ACC112 (cell line): ENCODE results near the gene NYAP1.
"Not testable (repeated sequence)": the region's sequence is repeated elsewhere in the genome, so short reads cannot be mapped to it uniquely, and the experiment has no call there.

Experiments
- H2AFZ ChIP-seq: fragments of 200-600 bp; sonication (generic); one replicate; pipeline ENCODE4 v1.6.0; 2017; ENCODE audit warnings: antibody characterized with exemption, low read length; ENCODE audit not compliant: unreplicated experiment
- H3K27ac ChIP-seq: fragments of 200-600 bp; sonication (generic); 2 replicates; pipeline ENCODE4 v1.5.1; 2014; ENCODE audit warnings: low read depth, mild to moderate bottlenecking, antibody characterized with exemption, low read length, moderate library complexity
- H3K27me3 ChIP-seq: fragments of 200-600 bp; sonication (generic); 2 replicates; pipeline ENCODE4 v1.6.1; 2014; ENCODE audit warnings: mild to moderate bottlenecking, antibody characterized with exemption, low read length, moderate library complexity, mixed read lengths; ENCODE audit not compliant: insufficient read depth
- H3K36me3 ChIP-seq: fragments of 200-600 bp; sonication (generic); 2 replicates; pipeline ENCODE4 v1.6.1; 2016; ENCODE audit warnings: mild to moderate bottlenecking, antibody characterized with exemption, low read length, moderate library complexity, mixed read lengths; ENCODE audit not compliant: insufficient read depth
- H3K4me1 ChIP-seq: fragments of 200-600 bp; sonication (generic); one replicate; pipeline ENCODE4 v1.6.1; 2016; ENCODE audit warnings: low read length, mixed read lengths; ENCODE audit not compliant: insufficient read depth, unreplicated experiment, control insufficient read depth
- H3K4me3 ChIP-seq: fragments of 200-600 bp; sonication (generic); 2 replicates; pipeline ENCODE4 v1.5.1; 2014; ENCODE audit warnings: mild to moderate bottlenecking, low read depth, low read length
- H3K79me2 ChIP-seq: fragments of 200-600 bp; sonication (generic); one replicate; pipeline ENCODE4 v1.6.0; 2016; ENCODE audit warnings: low read length; ENCODE audit not compliant: control insufficient read depth, unreplicated experiment, insufficient read depth

NYAP1 gene

DNA sequence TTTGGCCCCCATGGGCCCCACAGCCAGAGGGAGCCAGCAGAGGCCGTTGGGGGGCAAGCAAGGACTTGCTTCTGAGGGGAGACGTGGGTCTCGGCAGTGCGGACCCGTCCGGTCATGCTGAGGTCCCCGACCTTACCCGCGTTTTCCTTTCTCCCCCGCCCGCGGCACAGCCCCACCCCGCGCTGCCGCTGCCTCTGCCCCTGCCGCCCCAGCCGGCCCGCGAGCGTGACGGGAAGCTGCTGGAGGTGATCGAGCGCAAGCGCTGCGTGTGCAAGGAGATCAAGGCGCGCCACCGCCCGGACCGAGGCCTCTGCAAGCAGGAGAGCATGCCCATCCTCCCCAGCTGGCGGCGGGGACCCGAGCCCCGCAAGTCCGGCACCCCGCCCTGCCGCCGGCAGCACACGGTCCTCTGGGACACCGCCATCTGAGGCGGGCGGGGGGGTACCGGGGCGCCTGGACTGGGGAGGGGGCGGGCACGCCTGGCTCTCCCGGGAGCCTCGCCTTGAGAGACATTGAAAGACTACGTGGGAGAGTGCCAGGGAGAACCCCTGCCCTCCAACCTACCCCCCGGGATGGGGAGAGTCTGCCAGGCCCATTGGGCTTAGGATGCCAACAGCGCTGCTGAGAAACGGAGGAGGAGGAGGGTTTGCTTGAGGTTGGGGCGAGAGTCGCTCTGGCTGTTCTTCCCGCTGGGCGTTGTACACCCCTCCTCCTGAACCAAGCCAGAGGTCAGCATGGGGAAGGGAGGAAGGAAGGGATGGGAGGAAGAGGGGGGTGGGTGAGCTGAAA lies 9.9 kb downstream of the NYAP1 start:
- Histone ChIP-seq H3K27me3 (no peaks in the 10 kb centered on the region), H3K36me3 (no peaks in the 10 kb centered on the region), H2AFZ (no peak overlapping the region), H3K27ac (no peak overlapping the region), H3K4me1 (no peaks in the 10 kb centered on the region), H3K4me3 (no peak overlapping the region; the same call in 1 of the 2 replicates), H3K79me2 (no peaks in the 10 kb centered on the region)

DNA sequence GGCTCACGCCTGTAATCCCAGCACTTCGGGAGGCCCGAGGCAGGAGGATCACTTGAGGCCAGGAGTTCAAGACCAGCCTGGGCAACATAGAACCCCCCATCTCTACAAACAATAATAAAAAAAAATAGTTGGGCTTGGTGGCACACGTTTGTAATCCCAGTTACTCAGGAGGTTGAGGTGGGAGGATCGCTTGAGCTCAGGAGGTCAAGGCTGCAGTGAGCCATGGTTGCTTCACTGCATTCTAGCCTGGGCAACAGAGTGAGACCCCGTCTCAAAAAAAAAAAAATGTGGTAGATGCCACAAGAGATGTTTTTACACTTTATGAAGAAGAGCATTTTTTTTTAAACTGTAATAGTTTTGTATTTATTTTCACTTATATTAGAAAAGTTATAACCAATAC lies 12.8 kb downstream of the NYAP1 start:
- Histone ChIP-seq H3K27me3 (no peaks in the 10 kb centered on the region), H2AFZ (no peak overlapping the region), H3K27ac (no peak overlapping the region), H3K36me3 (no peaks in the 10 kb centered on the region), H3K4me3 (no peak overlapping the region), H3K79me2 (no peaks in the 10 kb centered on the region), H3K4me1 (no peaks in the 10 kb centered on the region)

DNA sequence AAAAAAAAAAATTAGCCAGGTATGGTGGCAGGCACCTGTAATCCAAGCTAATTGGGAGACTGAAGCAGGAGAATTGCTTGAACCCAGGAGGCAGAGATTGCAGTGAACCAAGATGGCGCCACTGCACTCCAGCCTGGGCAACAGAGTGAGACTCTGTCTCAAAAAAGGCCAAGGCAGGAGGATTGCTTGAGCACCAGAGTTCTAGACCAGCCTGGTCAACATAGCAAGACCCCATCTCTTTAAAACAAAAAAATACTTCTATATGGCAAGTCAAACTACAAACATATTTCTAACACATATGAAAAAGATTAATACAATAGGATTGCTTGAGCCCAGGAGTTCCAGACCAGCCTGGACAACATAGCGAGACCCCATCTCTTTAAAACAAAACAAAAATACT lies 17.0 kb downstream of the NYAP1 start:
- not testable (repeated sequence) for H3K4me3 ChIP-seq, H3K36me3 ChIP-seq, H3K79me2 ChIP-seq, H3K27me3 ChIP-seq, H3K27ac ChIP-seq, H2AFZ ChIP-seq
- H3K4me1 ChIP-seq = peaks cover 13% of the 10 kb centered on the region

DNA sequence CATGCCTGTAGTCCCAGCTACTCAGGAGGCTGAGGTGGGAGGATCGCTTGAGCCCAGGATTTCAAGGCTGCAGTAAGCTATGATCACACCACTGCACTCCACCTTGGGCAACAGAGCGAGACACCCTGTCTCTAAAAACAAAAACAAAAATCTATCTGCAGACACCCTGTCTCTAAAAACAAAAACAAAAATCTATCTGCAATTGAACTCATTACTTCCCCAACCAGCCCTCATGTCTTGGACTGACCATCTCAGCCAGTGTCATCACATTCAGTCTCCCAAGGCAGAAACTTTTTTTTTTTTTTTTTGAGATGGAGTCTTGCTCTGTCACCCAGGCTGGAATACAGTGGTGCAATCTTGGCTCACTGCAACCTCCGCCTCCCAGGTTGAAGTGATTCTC lies 20.3 kb downstream of the NYAP1 start:
- H3K27ac ChIP-seq, H3K36me3 ChIP-seq, H3K27me3 ChIP-seq, H3K4me3 ChIP-seq, H3K79me2 ChIP-seq: not testable (repeated sequence)
- Histone ChIP-seq H3K4me1 (peaks cover 13% of the 10 kb centered on the region), H2AFZ (peak overlapping the region; percentile 1)

DNA sequence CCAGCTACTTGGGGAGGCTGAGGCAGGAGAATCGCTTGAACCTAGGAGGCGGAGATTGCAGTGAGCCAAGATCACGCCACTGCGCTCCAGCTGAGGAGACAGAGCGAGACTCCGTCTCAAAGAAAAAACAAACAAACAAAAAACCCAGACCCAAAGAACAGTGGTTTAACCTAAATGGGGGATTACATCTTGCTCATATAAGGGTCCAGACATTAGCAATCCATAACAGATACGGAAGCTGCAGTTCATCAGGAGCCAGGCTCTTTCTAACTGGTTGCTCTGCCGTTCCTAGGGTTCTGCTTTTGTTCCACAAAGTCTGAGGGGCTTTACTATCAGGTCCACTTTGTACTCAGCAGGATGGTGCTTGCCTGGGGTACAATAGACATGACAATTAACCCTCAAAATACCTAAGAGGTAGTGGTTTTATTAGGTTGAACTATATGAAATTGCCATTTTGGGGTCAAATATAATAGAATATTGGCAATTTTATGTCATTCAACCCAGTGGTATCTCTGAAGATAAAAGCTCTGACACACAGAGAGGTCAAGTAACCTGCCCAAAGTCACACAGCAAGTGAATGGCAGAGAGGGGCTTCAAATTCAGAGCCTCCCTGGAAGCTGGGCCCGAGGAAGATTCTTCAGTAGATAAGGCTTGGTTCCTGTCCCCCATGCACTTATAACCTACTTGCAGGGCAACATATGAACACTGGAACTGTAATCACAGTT lies 21.3 kb downstream of the NYAP1 start:
- no peaks in the 10 kb centered on the region for H3K36me3 ChIP-seq
- H3K4me3 ChIP-seq = no peak overlapping the region
- no peaks in the 10 kb centered on the region for H3K79me2 ChIP-seq
- H3K27ac ChIP-seq = no peak overlapping the region
- peaks cover 13% of the 10 kb centered on the region for H3K4me1 ChIP-seq
- H3K27me3 ChIP-seq = no peaks in the 10 kb centered on the region
- no peak overlapping the region for H2AFZ ChIP-seq

DNA sequence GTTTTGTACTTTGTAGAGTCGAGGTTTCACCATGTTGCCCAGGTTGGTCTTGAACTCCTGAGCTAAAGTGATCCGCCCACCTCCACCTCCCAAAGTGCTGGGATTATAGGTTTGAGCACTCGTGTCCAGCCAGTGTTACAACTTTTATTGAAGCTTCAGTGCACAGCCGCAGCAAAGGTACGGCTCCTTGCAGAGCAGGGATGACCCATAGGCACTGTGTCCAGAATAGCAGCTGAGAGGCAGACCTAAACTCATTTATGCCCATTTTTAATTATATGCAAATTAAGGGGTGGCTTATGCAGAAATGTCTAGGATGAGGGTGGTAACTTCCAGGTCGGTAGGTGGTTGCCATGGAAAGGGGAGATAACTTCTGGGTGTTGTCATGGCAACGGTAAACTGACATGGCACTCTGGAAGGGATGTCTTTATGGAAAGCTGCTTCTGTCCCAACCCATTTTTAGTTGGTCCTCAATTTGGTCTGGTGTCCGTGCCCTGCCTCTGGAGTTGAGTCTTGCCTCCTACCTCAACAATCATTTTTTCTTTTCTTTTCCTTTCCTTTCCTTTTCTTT lies 22.7 kb downstream of the NYAP1 start:
- Histone ChIP-seq H3K27ac (no peak overlapping the region), H3K36me3 (no peaks in the 10 kb centered on the region), H3K4me1 (peaks cover 13% of the 10 kb centered on the region), H3K27me3 (no peaks in the 10 kb centered on the region), H2AFZ (no peak overlapping the region), H3K4me3 (no peak overlapping the region), H3K79me2 (no peaks in the 10 kb centered on the region)

DNA sequence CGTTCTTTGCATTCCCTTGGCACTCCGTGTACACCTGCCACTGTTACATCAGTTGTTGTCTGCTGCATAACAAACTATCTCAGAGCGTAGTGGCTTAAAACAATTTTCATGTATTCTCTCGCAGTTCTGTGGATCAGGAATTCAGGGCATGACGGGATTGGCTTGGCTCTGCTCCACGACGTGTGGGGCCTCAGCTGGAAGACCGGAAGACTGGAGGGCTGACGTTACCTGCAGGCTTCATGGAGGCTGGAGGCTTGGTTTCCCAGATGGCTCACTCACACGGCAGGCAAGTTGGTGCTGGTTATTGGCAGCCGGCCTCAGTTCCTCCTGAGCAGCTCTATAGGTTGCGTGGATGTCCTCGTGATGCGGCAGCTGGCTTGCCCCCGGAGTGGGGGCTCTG lies 25.5 kb downstream of the NYAP1 start:
- Histone ChIP-seq H3K27me3 (no peaks in the 10 kb centered on the region), H2AFZ (no peak overlapping the region), H3K27ac (no peak overlapping the region), H3K4me1 (no peaks in the 10 kb centered on the region), H3K4me3 (no peak overlapping the region), H3K36me3 (no peaks in the 10 kb centered on the region), H3K79me2 (no peaks in the 10 kb centered on the region)

DNA sequence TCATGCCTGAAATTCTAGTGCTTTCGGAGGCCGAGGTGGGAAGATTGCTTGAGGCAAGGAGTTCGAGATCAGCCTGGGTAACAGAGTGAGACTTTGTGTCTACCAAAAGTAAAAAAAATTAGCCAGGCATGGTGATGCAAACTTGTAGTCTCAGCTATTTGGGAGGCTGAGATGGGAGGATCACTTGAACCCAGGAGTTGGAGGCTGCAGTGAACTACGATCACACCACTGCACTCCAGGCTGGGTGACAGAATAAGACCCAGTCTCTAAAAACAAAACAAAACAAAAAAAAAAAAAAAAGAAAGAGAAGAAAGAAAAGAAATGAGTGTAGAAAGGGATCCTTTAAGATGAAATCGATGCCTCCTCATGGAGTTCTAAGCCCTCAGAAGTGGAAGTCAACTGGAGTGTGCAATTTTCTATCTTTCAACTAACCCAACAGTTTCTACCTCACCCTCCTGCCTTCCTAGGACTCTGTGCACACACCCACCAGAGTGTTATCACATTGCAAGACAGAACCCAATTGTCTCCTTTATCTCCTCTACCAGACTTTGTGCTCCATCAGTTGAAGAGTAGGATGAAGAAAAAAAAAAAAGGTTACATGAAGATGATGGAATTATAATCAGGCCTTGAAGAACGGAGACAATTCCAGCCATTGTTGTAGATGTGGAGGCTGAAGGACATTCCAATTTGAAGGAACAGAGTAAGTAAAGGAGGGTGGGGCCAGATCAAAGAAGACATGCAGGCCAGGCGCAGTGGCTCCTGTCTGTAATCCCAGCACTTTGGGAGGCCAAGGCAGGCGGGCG lies 26.9 kb downstream of the NYAP1 start:
- Histone ChIP-seq H3K36me3 (no peaks in the 10 kb centered on the region), H3K27ac (no peak overlapping the region), H3K79me2 (no peaks in the 10 kb centered on the region), H3K27me3 (no peaks in the 10 kb centered on the region), H2AFZ (no peak overlapping the region), H3K4me1 (peaks cover 9% of the 10 kb centered on the region), H3K4me3 (no peak overlapping the region)

DNA sequence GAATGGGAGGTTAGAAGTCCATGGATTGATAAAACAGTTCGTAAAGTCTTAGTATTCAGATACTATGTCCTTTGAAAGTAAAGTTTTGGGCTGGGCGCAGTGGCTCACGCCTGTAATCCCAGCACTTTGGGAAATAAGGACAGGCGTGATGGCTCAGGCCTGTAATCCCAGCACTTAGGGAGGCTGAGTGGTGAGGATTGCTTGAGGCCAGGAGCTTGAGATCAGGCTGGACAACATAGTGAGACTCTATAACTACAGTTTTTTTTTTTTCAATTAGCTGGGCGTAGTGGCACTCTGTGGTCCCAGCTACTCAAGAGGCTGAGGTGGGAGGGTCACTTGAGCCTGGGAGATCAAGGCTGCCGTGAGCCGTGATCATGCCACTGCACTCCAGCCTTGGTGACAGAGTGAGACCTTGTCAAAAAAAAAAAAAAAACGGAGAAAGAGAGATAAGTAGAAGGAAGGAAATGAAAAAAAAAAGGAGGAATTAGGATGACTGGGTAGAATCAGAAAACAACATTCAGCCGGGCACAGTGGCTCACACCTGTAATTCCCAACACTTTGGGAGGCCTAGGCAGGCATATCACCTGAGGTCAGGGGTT lies 29.6 kb downstream of the NYAP1 start:
- H3K36me3 ChIP-seq = no peaks in the 10 kb centered on the region
- H3K4me3 ChIP-seq = no peak overlapping the region
- no peaks in the 10 kb centered on the region for H3K79me2 ChIP-seq
- H3K27ac ChIP-seq = no peak overlapping the region
- H2AFZ ChIP-seq = no peak overlapping the region
- H3K4me1 ChIP-seq = peaks cover 18% of the 10 kb centered on the region
- H3K27me3 ChIP-seq = no peaks in the 10 kb centered on the region

DNA sequence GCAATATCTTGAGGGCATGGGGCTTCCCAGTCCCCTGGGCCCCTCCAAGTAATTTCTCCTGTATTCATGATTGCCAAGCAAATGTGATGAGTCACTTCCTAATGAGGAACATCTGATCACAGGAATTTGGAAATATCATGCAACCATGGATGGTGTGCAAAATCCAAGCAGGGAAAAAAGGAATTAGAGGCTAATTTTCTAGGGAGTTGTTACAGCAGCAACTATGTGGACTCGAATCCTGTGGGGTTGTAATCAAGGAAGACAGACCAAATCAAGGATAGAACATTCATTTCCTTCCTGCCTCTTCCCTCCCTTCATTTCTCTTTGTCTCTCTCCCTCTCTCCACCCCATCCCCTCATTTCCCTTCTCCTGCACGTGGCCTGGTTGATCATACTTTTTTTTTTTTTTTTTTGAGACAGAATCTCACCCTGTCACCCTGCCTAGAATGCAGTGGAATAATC lies 31.4 kb downstream of the NYAP1 start:
- H3K4me3 ChIP-seq = peak overlapping the region; percentile 23; the same call in 1 of the 2 replicates
- peak overlapping the region; percentile 91 for H2AFZ ChIP-seq
- peaks cover 18% of the 10 kb centered on the region for H3K4me1 ChIP-seq
- no peaks in the 10 kb centered on the region for H3K27me3 ChIP-seq
- H3K79me2 ChIP-seq = no peaks in the 10 kb centered on the region
- peak overlapping the region; percentile 89 for H3K27ac ChIP-seq
- H3K36me3 ChIP-seq = no peaks in the 10 kb centered on the region
